BJ (cell line): ENCODE results near the gene ATL2. TPM values are rescaled to one million over a fixed set of nuclear protein-coding genes. Genes with fewer than 3 reads are reported as not detected.

Source experiments
- CTCF ChIA-PET: fragments of 350-600 bp; formaldehyde crosslinking; extraction: SDS; loops from one replicate; lab custom pipeline; 2021; ENCODE audit warnings: antibody characterized with exemption, inconsistent platforms; lab: Yijun Ruan, JAX
- POLR2A ChIA-PET: fragments of 300-600 bp; sonication (Branson Sonifier 250); formaldehyde crosslinking; extraction: SDS; loops from one replicate; lab custom pipeline; 2021; ENCODE audit warnings: antibody characterized with exemption; lab: Charles Lee
- DNase-seq: peaks from one replicate; pipeline ENCODE4 v3.0.0-alpha.2; 2011; ENCODE audit warnings: low read depth
- H3K27me3 ChIP-seq: 2 replicates; pipeline ENCODE4 v1.6.0; 2011; ENCODE audit warnings: low read length; ENCODE audit not compliant: control insufficient read depth, insufficient read depth
- H3K36me3 ChIP-seq: 2 replicates; pipeline ENCODE4 v1.5.1; 2011; ENCODE audit warnings: low read length; ENCODE audit not compliant: control insufficient read depth, insufficient read depth
- H3K4me3 ChIP-seq: 2 replicates; pipeline ENCODE4 v1.5.1; 2011; ENCODE audit warnings: low read depth, mild to moderate bottlenecking, control low read depth, low read length
- polyA plus RNA-seq: library from polyadenylated mRNA; depleted of rRNA; stranded (reverse); fragments of >200 nt; gene quantifications from 2 replicates; pipeline ENCODE4 v1.2.3, GENCODE V29; 2011
- TF ChIP-seq, protein P1 (sequence below): IDR thresholded peaks from 2 replicates; pipeline ENCODE4 v1.5.1; 2011; ENCODE audit warnings: low read depth, mild to moderate bottlenecking, control low read depth, inconsistent platforms, low read length, moderate library complexity; ENCODE audit not compliant: insufficient read depth

The ATL2 gene
- polyA plus RNA-seq, 1 experiment, result 9.3 TPM

DNA sequence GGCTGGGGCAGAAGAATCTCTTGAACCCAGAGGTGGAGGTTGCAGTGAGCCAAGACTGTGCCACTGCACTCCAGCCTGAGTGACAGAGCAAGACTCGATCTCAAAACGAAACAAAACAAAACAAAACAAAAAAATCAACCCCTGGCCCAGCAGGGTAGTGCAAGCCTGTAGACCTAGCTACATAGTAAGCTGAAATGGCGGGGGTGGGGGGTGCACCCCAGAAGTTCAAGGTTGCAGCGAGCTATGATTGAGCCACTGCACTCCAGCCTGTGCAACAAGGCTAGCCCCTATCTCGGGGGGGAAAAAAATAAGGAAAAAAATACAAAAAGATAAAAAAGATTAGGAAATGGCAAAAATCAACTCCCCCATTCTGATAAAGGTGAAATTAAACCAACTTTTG, 6.4 kb downstream of the ATL2 start:
- ChIA-PET POLR2A (no interaction called here), CTCF (no interaction called here)
- no peak for DNase-seq
- H3K27me3 ChIP-seq, result no peaks in the 10 kb centered on the region
- H3K36me3 ChIP-seq, result no peaks in the 10 kb centered on the region
- H3K4me3 ChIP-seq, result no peak overlapping the region
- TF ChIP-seq, protein P1, sequence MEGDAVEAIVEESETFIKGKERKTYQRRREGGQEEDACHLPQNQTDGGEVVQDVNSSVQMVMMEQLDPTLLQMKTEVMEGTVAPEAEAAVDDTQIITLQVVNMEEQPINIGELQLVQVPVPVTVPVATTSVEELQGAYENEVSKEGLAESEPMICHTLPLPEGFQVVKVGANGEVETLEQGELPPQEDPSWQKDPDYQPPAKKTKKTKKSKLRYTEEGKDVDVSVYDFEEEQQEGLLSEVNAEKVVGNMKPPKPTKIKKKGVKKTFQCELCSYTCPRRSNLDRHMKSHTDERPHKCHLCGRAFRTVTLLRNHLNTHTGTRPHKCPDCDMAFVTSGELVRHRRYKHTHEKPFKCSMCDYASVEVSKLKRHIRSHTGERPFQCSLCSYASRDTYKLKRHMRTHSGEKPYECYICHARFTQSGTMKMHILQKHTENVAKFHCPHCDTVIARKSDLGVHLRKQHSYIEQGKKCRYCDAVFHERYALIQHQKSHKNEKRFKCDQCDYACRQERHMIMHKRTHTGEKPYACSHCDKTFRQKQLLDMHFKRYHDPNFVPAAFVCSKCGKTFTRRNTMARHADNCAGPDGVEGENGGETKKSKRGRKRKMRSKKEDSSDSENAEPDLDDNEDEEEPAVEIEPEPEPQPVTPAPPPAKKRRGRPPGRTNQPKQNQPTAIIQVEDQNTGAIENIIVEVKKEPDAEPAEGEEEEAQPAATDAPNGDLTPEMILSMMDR, result no peak

DNA sequence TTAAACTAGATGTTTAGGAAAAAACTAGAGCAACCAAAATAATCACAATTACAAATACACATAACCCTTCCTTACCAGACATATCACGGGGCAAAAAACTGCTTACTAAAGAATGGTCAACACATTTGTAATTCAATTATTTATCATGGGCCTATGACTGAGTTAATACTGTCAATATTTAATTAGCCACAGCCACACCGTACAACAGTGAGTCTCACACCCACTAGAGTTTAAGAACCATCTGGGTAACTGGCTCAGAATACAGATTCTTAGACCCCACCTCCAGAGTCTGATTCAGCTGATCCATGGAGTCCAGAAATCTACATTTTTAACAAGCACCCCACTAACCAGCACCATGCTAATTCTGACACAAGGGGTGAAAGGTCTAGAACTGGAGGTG, 14.8 kb downstream of the ATL2 start:
- Histone ChIP-seq H3K4me3 (no peak overlapping the region), H3K36me3 (no peaks in the 10 kb centered on the region), H3K27me3 (no peaks in the 10 kb centered on the region)
- no peak for DNase-seq
- CTCF ChIA-PET, result interaction anchor here (1.1 to 2.5 kb wide), 2 partner anchors 14 to 16 kb away, joined by 3 to 13 read pairs; partner anchors contain the start of gene ATL2
- TF ChIP-seq, protein P1, result no peak
- POLR2A ChIA-PET, result no interaction called here

DNA sequence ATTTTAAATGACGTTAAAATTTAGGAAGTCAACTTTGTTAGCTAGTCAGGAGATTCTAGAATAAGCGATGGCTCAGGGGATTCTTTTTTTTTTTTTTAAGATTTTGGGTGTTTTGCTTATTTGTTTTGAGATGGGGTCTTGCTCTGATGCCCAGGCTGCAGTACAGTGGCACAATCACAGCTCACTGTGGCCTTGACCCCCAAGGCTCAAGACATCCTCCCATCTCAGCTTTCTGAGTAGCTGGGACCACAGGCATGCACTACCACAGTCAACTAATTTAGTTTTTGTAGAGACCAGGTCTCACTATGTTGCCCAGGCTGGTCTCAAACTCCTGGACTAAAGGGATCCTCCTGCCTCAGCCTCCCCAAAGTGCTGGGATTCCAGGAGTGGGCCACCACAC, 16.9 kb downstream of the ATL2 start:
- POLR2A ChIA-PET, result no interaction called here
- TF ChIP-seq, protein P1, result no peak
- DNase-seq, result no peak
- no peaks in the 10 kb centered on the region for H3K27me3 ChIP-seq
- CTCF ChIA-PET, result no interaction called here
- no peaks in the 10 kb centered on the region for H3K36me3 ChIP-seq
- no peak overlapping the region for H3K4me3 ChIP-seq

DNA sequence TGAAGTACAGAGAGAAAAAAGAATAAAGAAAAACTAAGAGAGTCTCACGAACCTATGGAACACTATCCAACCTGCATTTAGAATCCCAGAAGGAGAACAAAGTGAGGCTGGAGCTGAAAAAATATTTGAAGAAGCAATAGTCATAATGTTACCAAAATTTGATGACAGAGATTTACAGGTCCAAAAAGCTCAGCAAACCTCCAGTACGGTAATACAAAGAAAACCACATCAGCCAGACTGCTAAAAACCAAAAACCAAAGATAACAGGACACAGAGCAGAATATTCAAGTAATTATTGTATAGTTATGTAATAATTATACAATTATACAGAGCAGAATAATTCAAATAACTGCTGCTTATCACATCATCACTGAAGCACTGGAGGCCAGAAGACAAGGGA, 23.7 kb downstream of the ATL2 start:
- H3K36me3 ChIP-seq, result no peaks in the 10 kb centered on the region; the same call in 1 of the 2 replicates
- POLR2A ChIA-PET, result interaction anchor here (0.7 kb wide), 1 partner anchor 337 kb away, joined by 5 read pairs; no protein-coding TSS in a partner anchor
- no peak for DNase-seq
- CTCF ChIA-PET, result interaction anchor here (1.0 to 1.1 kb wide), 2 partner anchors 23 to 112 kb away, joined by 3 read pairs; no protein-coding TSS in a partner anchor
- no peaks in the 10 kb centered on the region for H3K27me3 ChIP-seq
- H3K4me3 ChIP-seq, result no peak overlapping the region
- TF ChIP-seq, protein P1, result no peak

DNA sequence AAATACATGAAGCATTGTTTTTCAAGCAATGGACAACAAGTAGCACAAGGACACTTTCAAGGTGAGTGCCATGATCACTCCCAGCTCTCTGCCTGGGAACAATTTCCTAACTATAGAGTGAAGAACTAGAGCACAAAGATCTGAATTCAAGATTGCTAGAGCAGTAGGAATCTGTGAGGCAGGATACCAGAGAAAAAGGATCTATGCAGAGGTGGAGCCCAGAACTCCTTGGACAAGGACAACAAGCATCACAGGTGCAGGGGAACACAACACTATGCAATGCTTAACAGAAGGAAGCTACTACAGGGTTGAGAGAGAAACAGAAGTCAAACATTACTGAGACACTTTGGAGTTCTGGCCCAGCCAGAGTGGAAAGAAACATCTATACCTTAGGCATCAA, 24.7 kb downstream of the ATL2 start:
- CTCF ChIA-PET, result no interaction called here
- POLR2A ChIA-PET, result no interaction called here
- DNase-seq, result no peak
- Histone ChIP-seq H3K27me3 (no peaks in the 10 kb centered on the region), H3K36me3 (no peaks in the 10 kb centered on the region; the same call in 1 of the 2 replicates), H3K4me3 (no peak overlapping the region)
- TF ChIP-seq, protein P1, result no peak
